GM21576 (cell line): ENCODE data around the gene ECHS1.
"Not testable (repeated sequence)": the region's sequence is repeated elsewhere in the genome, so short reads cannot be mapped to it uniquely, and the experiment has no call there.

Experiments
- ATAC-seq: cut with Tn5 transposase; IDR thresholded peaks from one replicate; pipeline ENCODE4 v1.9.1; 2021; ENCODE audit warnings: mild to moderate bottlenecking, moderate library complexity; ENCODE audit not compliant: unreplicated experiment

ECHS1 gene

DNA sequence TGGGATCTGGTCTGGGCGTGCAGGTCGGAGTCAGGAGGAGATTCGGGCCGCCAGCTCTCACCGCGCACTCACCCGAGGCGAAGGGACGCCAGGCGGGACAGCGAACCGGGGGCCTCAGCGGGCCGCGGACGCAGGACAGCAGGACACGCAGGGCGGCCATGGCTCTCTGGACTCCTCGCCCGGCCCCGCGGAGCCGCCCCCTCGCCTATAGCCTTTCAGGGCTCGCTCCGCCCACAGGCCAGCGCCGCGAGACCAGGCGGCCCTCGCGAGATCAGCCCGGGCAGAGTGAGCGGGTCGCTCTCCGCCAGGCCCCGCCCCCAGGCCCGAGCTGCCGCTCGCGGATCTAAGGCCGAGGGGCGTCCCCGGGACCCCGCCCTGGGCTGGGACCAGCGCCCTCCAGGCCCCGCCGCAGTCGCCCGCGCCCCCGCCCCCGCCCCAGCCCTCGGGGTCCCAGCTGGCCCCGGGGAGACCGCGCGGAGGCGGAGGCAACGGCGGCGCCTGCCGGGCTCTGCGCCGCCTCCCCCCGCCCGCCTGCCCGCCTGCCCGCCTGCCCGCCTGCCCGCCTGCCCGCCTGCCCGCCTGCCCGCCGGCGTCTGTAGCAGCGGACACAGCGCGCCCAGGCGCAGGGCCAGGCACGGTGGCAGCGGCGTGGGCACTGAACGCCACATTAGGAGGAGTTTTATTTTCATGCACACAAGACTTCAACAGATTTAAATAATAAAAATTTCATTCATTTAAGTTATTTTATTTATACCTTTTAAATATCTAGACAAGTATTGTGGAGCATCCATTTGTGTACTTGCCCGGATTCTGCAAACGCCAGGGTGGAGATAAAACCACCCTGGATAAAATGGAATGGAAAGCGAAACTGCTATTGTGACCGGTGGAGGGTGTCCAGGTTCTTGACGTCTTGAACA is at the start of gene ECHS1:
Gene ECHS1, minus strand, starts transcription at position 181 of the 917 bp plus-strand sequence. Its CDS starts 21 bp downstream, at position 160.
- ATAC-seq: peak; percentile 97

DNA sequence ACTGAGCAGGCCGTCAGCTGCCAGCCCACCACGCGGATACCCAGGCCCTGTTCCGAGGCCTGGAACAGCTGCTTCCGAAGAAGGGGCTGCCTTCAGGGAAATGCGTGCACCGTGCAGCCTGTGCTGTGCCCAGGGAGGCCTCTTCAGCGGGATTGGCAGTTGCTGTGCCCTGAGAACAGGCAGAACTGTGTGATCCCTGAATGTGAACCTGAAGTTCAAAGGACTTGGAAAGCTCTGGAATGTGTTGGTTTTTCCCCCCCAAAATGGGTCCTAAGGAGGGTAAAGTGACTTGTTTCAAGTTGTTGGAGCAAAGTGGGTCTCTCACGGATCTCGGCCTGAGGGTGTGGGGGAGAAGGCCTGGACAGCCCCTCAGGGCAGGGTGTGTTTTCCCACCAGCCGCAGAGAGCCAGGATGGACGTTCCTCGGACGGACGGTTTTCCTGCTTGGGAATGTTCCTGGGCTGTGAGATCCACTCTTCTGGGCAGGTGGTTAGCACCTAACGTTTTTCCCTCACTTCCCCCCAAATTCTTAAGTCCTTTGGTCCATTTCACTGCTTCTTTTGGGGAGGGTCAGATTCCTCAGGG is 49.2 kb upstream of the ECHS1 start:
- no peak for ATAC-seq

DNA sequence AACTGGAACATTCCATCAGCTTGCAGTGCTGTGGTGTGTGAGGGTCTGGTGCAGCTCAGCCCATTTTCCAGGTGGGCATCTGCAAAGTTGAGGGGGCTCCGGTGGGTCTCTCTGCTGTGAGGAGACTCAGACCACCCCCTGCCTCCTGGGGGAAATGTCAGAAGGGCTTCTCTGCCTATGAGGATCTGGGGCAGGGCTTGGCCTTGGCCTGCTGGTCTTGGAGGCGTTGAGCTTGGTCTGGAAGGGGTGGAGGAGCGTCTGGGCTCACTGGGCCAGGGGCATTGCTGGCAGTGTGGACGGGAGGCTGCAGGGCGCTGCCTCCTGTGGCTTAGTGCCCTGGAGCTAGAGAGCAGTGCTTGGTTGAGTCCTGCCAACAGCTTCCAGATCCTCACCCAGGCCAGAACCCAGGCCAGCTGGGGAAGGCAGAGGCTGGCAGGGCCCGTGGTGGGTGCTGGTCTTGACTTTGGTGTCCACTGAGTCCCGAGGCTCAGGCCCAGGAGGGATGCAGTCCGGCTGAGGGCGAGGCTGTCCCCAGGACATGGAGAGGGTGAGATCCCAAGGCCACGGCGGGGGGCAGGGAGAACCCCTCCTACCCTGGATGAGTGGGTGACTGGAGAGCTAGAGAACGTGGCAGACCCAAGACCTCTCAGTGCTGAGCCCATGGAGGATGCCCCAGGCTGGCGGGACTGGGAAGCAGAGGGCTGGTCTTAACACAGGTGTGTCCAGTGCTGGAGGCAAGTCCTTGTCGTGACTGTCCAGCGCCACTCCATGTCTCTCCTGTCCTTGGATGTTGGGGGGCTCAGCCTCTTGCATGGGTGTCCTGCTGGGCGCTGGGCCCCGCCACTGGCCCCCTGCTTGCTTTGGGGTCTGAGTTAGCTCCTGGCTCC is 48.4 kb upstream of the ECHS1 start:
- no peak for ATAC-seq

DNA sequence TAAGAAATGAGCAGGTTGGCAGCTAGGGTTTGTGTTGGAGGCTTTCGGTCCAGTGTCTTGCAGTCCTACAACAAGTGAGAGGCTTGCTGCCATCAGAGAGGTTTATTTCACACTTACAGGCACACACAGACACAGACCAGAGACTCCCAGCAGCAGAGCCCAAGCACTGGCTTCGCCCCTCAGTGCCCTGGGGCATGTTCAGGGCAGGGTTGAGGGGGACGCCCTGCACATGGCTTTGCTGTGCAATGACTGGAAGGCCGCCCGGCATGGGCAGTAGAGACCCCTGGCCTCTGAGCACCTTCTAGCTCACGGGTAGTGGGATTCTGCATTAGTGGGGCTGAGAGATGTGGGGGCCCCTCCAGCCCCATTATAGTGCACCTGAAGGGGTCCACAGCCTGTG is 47.4 kb upstream of the ECHS1 start:
- ATAC-seq: no peak

DNA sequence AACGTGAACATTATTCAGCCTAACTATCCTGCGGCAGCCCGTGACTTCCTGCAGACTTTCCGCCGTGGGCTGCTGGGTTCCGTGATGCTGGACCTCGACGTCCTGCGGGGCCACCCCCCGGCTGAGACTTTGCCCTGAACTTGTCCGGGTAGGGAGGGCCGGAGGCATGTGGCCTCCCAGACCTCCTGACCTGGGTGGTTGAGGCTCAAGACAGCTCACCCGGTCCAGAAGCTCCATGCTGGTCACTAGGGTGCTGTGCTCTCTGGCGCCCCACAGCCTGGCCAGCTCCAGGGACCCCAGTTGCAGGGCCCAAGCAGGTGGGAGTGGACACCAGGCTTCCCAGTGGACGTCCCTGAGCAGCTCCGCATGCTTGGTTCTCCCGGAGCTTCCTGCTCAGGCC is 46.9 kb upstream of the ECHS1 start:
- ATAC-seq: no peak

DNA sequence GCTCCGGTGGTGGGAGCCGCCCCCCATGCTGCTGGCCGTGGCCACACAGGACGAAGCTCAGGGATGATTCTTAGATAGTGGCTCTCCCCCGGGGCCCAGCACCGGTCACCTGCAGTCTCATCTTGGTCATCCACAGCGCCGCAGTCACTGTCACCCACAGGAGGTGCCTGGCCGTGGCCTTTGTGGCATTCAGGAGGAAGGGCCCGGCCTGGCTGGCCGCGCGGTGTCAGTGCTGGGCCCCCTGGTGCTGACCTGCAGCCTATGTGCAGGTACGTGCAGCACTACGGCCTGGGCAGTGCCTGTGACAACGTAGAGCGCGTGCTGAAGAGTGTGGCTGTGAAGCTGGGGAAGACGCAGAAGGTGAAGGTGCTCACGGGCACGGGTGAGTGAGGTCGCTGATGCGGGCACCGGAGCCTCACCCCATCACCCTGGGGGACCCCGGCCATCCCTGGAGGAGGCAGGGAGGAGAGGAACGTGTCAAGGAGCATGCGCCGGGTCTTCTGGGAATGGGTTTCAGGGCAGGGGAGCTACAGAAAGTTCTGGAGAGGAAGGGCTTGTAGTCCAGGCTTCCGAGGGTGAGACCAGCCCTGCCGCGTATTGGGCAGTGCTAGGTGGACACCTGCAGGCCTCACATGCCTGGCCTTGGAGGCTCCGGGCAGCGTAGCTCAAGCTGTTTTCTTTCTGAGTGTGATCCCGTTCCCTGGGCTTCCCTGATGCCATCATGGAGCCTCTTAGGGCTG is 46.2 kb upstream of the ECHS1 start:
- ATAC-seq: no peak

DNA sequence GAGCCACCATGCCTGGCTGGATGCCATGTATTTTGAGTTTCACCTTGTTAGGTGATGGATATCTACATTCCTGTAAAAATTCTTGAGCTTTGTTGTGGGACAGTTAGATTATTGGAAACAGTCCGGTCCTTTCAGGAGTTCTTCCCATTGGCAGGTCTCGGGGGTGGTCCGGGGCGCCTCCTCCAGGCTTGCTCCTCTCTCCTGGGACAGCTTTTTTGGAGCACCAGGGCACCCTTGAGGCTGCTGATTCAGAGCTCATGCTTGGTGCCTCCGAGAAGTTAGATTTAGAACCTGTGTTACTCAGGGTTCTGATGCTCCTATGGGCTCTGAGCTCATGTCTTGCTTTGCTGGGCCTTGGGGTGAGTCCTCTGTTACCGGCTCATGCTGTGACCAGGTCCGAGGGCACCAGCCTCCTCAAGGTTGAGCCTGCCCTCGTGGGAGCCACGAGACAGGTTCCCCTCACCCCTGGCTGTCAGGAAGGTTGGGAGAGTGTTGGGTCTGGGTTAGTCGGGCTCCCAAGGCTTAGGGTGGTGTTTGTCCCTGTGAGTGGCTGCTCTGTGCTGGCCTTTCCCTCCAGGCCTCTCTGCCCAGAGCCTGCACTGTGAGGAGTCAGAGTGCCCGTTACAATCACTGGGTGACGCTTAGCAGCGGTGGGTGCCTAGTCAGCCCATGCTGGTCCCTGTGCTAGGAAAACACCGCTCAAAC is 45.3 kb upstream of the ECHS1 start:
- no peak for ATAC-seq

DNA sequence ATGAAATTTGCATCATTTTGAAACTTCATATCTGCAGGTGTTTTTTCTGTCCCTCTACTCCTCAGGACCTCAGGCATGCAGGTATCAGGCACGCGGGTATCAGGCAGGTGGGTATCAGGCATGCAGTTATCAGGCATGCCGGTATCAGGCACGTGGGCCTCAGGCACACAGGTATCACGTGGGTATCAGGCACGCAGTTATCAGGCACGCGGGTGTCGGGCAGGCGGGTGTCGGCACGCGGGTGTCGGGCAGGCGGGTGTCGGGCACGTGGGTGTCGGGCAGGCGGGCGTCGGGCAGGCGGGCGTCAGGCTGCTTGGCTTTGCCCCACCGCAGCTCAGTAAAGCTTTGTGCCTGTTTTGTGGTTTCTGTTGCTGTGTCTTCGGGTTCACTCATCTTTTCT is 42.6 kb upstream of the ECHS1 start:
- ATAC-seq: no peak

DNA sequence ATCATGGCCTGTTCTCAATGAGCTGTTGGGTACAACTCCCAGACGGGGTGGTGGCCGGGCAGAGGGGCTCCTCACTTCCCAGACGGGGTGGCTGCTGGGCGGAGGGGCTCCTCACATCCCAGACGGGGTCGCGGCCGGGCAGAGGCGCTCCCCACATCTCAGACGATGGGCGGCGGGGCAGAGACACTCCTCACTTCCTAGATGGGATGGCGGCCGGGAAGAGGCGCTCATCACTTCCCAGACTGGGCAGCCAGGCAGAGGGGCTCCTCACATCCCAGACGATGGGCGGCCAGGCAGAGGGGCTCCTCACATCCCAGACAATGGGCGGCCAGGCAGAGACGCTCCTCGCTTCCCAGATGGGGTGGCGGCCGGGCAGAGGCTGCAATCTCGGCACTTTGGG is 41.2 kb upstream of the ECHS1 start:
- not testable (repeated sequence) for ATAC-seq

DNA sequence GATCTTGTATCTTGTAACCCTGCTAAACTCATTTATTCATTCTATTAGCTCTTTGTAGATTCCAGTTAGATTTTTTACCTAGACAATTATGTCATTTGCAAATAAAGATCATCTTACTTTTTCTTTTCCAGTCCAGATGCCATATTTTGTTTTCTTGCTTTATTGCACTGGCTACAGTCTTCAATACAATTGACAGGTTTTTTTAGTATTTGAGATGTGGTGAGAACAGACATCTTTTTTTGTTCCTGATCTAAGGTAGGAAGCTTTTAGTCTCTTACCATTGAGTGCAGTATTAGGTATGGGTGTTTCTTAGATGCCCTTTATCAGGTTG is 39.2 kb upstream of the ECHS1 start:
- ATAC-seq: no peak

DNA sequence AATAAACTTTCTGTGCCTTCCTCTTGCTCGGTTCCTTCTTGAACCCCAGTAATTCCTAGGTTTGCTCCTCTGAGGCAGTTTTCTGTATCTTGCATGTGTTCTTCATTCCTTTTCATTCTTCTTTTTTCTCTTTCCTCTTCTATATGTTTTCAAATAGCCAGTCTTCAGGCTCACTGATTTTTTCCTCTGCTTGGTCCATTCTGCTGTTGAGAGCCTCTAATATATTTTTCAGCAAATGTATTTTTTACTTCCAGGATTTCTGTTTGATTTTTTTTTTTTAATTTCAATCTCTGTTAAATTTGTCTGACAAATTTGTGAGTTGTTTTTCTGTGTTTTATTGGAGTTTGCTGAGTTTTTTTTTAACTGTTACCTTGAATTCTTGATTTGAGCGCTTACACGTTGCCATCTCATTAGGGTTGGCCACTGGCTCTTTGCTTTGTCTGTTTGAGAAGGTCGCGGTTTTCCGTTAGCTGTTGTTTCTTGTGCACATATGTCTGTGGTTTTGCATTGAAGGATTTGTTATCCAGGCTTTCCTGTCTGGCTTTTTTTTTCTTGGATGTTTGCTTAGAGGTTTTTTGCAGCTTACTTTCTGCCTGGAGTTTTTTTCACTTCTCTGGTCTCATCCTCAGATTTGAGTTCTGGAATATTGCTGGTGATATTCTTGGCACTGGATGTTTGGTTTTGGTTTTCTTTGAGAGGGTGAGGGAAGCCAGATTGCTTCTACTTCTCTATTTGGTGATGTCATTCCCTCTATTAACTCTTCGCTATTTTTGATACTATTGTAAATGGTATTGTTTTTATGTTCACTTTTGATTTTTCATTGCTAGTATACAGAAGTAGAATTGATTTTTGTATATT is 38.6 kb upstream of the ECHS1 start:
- no peak for ATAC-seq

DNA sequence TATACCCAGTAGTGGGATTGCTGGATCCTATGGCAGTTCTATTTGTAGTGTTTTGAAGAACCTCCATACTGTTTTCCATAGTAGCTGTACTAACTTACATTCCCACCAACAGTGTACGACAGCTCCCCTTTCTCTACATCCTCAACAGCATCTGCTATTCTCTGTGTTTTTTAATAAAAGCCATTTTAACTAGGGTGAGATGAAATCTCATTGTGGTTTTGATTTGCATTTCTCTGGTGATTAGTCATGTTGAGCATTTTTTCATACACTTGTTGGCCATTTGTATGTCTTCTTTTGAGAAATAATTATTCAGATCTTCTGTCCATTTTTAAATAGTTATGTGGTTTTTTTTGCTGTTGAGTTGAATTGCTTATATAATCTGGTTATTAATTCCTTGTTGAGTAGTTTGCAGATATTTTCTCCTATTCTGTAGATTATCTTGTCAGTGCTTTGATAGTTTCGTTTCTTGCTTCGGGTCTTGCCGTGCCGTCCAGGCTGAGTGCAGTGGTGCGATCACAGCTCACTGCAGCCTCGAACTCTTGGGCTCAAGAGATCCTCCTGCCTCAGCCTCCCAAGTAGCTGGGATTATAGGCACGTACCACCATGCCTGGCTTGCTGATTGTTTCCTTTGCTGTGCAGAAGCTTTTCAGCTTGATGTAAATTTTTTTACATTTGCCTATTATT is 32.8 kb upstream of the ECHS1 start:
- ATAC-seq: peak; percentile 44

DNA sequence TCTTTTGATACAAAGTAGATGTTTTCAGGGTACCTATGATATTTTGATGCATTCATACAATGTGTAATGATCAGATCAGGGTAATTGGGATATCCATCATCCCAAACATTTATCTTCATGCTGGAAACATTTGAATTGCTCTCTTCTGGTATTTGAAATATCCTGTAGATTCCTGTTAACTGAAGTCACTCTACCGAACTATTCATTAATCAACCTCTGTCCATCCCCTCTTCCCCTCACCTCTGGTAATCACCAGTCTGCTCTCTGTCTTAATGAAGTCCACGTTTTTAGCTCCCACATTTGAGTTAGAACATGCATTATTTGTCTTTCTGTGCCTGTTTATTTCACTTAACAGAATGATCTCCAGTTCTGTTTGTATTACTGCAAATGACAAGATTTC is 32.1 kb upstream of the ECHS1 start:
- no peak for ATAC-seq

DNA sequence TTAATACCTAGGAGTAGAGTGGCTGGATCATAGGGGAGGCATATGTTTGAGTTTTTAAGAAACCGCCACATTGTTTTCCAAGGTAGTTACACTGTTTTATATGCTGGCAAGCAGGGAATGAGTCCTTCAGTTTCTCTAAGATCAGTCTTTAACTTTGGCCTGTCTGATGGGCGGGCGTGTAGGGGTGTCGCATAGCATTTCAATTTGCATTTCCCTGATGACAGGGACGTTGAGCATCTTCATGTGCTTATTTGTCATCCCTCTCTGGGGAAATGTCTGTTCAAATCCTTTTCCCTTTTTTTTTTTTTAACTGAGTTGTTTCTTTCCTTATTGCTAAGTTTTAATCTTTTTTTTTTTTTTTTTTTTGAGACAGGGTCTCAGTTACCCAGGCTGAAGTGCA is 30.6 kb upstream of the ECHS1 start:
- ATAC-seq: no peak

DNA sequence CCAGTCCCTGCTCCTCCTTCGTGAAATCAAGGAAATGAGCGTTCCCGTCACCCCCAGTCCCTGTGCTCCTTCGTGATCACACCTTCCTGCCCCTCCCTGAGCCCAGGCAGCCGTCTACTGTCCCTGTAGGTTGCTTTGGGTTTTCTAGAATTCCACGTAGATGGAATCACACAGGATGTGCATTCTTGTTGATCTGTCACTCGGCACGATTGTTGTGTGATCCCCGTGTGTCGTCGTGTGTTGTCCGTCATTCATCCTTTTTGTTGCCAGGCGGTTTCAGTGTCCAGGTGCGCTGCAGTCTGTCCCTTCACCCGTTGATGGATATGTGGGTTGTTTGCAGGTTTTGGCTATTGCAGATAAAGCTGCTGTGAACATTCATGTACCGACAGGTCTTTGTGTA is 30.2 kb upstream of the ECHS1 start:
- ATAC-seq: no peak

DNA sequence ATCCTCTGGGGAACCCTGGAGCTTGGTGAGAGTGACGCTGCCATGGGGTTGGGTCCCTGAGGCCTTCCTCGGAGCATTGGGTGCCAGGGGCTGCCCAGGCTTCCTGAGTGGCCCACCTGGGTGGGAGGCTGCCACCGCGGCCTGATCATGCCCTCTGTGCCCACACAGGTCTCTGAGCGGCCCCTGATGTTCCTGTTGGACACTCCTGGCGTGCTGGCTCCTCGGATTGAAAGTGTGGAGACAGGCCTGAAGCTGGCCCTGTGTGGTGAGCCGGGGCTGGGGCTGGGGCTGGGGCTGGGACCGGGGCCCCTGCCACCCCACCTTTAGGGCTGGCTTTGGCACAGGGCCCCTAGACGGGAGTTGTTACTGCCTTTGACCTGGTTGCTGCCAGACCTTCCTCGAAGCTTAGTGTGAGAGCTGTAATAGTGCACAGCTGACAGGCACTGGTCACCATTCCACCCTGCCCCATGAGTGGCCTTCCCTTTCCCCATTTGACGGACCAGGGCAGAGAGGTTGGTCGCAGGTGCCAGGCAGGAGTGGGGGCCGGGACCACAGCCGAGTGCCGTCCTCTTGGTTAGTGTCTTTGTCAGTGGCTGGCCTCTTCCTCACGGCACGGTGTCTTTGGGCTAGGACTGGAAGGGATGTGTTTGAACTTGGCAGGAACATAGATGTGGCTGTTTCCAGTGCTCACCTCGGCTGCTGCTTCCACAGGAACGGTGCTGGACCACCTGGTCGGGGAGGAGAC is 29.0 kb upstream of the ECHS1 start:
- no peak for ATAC-seq

DNA sequence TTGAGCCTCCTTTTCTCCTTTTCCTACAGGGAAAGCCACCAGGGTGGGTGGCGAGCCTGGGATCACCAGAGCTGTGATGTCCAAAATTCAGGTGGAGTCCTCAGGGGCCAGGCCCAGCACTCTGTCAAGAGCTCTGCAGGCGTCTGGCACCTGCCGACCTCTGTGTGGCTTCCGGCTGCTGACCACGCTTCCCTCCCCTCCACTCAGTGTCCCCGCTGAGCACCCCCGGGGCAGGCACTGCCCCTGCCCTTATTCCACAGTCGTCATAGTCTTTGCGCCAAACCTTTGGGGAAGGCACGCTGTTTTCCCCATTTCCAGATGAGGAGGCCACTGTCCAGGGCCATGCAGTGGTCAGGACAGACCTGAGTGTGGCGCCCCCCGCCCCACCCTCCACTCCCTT is 28.3 kb upstream of the ECHS1 start:
- peak; percentile 18 for ATAC-seq
